ENCODE measurements around the gene ME3. TPM values are rescaled to one million over a fixed set of nuclear protein-coding genes. Genes with fewer than 3 reads are reported as not detected.

The ME3 gene
- total and polyA plus RNA-seq, 12 donors: 13.9 to 128 (median 44.5) TPM

- Histone ChIP-seq H3K4me3 (no peak overlapping the region), H3K36me3 (replicated peaks in 1 of 2) (no peaks in the 10 kb centered on the region), H3K27me3 (no peaks in the 10 kb centered on the region), H3K4me1 (replicated peaks in 1 of 2) (peaks cover 21 to 25% of the 10 kb centered on the region in 2 donors), H3K9me3 (replicated peaks in 1 of 3) (no peaks in the 10 kb centered on the region), H3K27ac (peak overlapping the region; percentile 28 to 81 (median 61))
- DNase-seq: peak in 6 of 7 donors; percentile 41 to 66 (median 48)
- TF ChIP-seq POLR2A (IDR thresholded peaks at IDR 0.05) (no peak), CTCF (IDR thresholded peaks at IDR 0.05) (no peak)
- WGBS, 4 donors: 28 to 56% (median 35%) methylated on average over 1 to 7 of the region's 7 CpGs
- intact Hi-C loops (cut with DNase I): no loop called here
These were observed 113.0 kb downstream of the ME3 start for GRCh38 chr11:86559311-86559945.

- Histone ChIP-seq H3K4me3 (no peak overlapping the region), H3K27ac (peak overlapping the region; percentile 28 to 81 (median 61)), H3K4me1 (replicated peaks in 1 of 2) (peaks cover 21 to 25% of the 10 kb centered on the region in 2 donors), H3K9me3 (replicated peaks in 1 of 3) (no peaks in the 10 kb centered on the region), H3K27me3 (no peaks in the 10 kb centered on the region), H3K36me3 (replicated peaks in 1 of 2) (no peaks in the 10 kb centered on the region)
- no peak for DNase-seq
- intact Hi-C loops (cut with DNase I): no loop called here
- 96 to 100% (median 98%) methylated on average over 2 of the region's 2 CpGs for WGBS, 4 donors
- no peak for TF ChIP-seq CTCF (IDR thresholded peaks at IDR 0.05)
- TF ChIP-seq POLR2A (IDR thresholded peaks at IDR 0.05): no peak
These were observed 113.6 kb downstream of the ME3 start for GRCh38 chr11:86558841-86559240.

GRCh38 chr11:86558207-86558606 is 114.2 kb downstream of the ME3 start:
- Histone ChIP-seq H3K27ac (peak overlapping the region in 4 of 5 donors; percentile 61 to 81 (median 66)), H3K4me3 (no peak overlapping the region), H3K27me3 (no peaks in the 10 kb centered on the region), H3K4me1 (replicated peaks in 1 of 2) (peaks cover 21 to 25% of the 10 kb centered on the region in 2 donors), H3K36me3 (replicated peaks in 1 of 2) (no peaks in the 10 kb centered on the region), H3K9me3 (replicated peaks in 1 of 3) (no peaks in the 10 kb centered on the region)
- WGBS, 4 donors: 18 to 36% (median 23%) methylated on average over 1 of the region's 1 CpG
- DNase-seq: peak in 4 of 7 donors; percentile 36 to 58 (median 46)
- TF ChIP-seq CTCF (IDR thresholded peaks at IDR 0.05) (no peak), POLR2A (IDR thresholded peaks at IDR 0.05) (peak in 1 of 2 donors; percentile 49)
- intact Hi-C loops (cut with DNase I): no loop called here

- H3K36me3 ChIP-seq (replicated peaks in 1 of 2): no peaks in the 10 kb centered on the region
- intact Hi-C loops (cut with DNase I): no loop called here
- no peak overlapping the region for H3K27ac ChIP-seq
- no peak for TF ChIP-seq CTCF (IDR thresholded peaks at IDR 0.05)
- TF ChIP-seq POLR2A (IDR thresholded peaks at IDR 0.05): no peak
- no peaks in the 10 kb centered on the region for H3K9me3 ChIP-seq (replicated peaks in 1 of 3)
- no peak for DNase-seq
- H3K4me1 ChIP-seq (replicated peaks in 1 of 2): peaks cover 30 to 39% of the 10 kb centered on the region in 2 donors
- no peak overlapping the region for H3K4me3 ChIP-seq
- H3K27me3 ChIP-seq: no peaks in the 10 kb centered on the region
These were observed 116.5 kb downstream of the ME3 start for GRCh38 chr11:86555866-86556265.
